K562 (cell line): ENCODE measurements around the gene SLC3A2. TPM values are rescaled to one million over a fixed set of nuclear protein-coding genes. Genes with fewer than 3 reads are reported as not detected.
A peak's percentile ranks its signal among the peaks of the same experiment; 100 is the strongest.

Source experiments
- ATF2 ChIP-seq: sonication (generic); formaldehyde crosslinking; IDR thresholded peaks from 2 replicates; pipeline ENCODE4 v1.8.1; 2022; ENCODE audit warnings: missing genetic modification reagents
- DEAF1 ChIP-seq: fragments of 450-650 bp; formaldehyde crosslinking; IDR thresholded peaks from 2 replicates; pipeline ENCODE4 v1.4.0; 2020; ENCODE audit warnings: mild to moderate bottlenecking, moderate library complexity
- ETV1 ChIP-seq: fragments of 450-650 bp; conservative IDR thresholded peaks from 2 replicates; pipeline ENCODE4 v1.6.1; 2016; ENCODE audit warnings: missing genetic modification characterization, control low read depth, low read depth, missing compliant biosample characterization
- KAT8 ChIP-seq: fragments of 450-650 bp; IDR thresholded peaks from 2 replicates; pipeline ENCODE4 v1.6.1; 2016; ENCODE audit warnings: low read depth, mild to moderate bottlenecking
- LCOR ChIP-seq: sonication (generic); formaldehyde crosslinking; IDR thresholded peaks from 2 replicates; pipeline ENCODE4 v1.8.0; 2022; ENCODE audit warnings: mild to moderate bottlenecking, missing genetic modification reagents
- NRF1 ChIP-seq, 2 experiments: fragments of 450-650 bp; IDR thresholded peaks in 1 of 2; conservative IDR thresholded peaks in 1 of 2; 2 replicates each; pipeline ENCODE4 v1.6.1; 2014; ENCODE audit warnings: mild to moderate bottlenecking in 2 of 2
- RHOXF2B ChIP-seq: fragments of 250-450 bp; sonication (Bioruptor Pico); conservative IDR thresholded peaks from 2 replicates; pipeline ENCODE4 v1.5.1; 2021
- RUNX1 ChIP-seq: sonication (generic); IDR thresholded peaks from 2 replicates; pipeline ENCODE4 v1.6.1; 2016; ENCODE audit warnings: antibody characterized with exemption, low read depth
- SFPQ ChIP-seq: fragments of 200-400 bp; formaldehyde crosslinking; IDR thresholded peaks from 2 replicates; pipeline ENCODE4 v1.6.1; 2017; ENCODE audit warnings: mild to moderate bottlenecking, low read depth, low read length, moderate library complexity
- SOX6 ChIP-seq: fragments of 450-650 bp; IDR thresholded peaks from 2 replicates; pipeline ENCODE4 v1.6.1; 2014; ENCODE audit warnings: mild to moderate bottlenecking
- THRAP3 ChIP-seq: fragments of 450-650 bp; IDR thresholded peaks from 2 replicates; pipeline ENCODE4 v1.6.1; 2016; ENCODE audit warnings: mild to moderate bottlenecking, inconsistent platforms, borderline replicate concordance
- ZBTB11 ChIP-seq, 3 experiments: fragments of 200-800 bp in 1 of 3; fragments of 250-450 bp in 1 of 3; fragments of 450-650 bp in 1 of 3; sonication (Bioruptor Pico) in 1 of 3; sonication (Bioruptor generic) in 1 of 3; formaldehyde crosslinking in 1 of 3; IDR thresholded peaks; 2 replicates each; pipeline versions ENCODE4 v1.6.1 to v1.8.0; 2016 to 2022; ENCODE audit warnings: mild to moderate bottlenecking in 2 of 3, missing genetic modification characterization in 2 of 3, missing compliant biosample characterization in 1 of 3, moderate library complexity in 1 of 3
- ZBTB49 ChIP-seq: sonication (generic); formaldehyde crosslinking; IDR thresholded peaks from 2 replicates; pipeline ENCODE4 v1.8.0; 2022; ENCODE audit warnings: missing genetic modification reagents, mild to moderate bottlenecking, borderline replicate concordance
- ZNF124 ChIP-seq: sonication (generic); formaldehyde crosslinking; IDR thresholded peaks from 2 replicates; pipeline ENCODE4 v1.8.1; 2022; ENCODE audit warnings: missing genetic modification reagents
- ZNF263 ChIP-seq: sonication (generic); formaldehyde crosslinking; IDR thresholded peaks from 2 replicates; pipeline ENCODE4 v1.8.0; 2022; ENCODE audit warnings: mild to moderate bottlenecking, missing genetic modification reagents, borderline replicate concordance
- ZNF354B ChIP-seq: fragments of 250-450 bp; sonication (Bioruptor Pico); IDR thresholded peaks from 2 replicates; pipeline ENCODE4 v1.4.0; 2020
- polyA plus RNA-seq, 8 experiments: library from polyadenylated mRNA; depleted of rRNA in 4 of 8; stranded (reverse) in 5 of 8; unstranded in 3 of 8; fragments of >200 nt; fragmentation: Nextera tagmentation in 2 of 8; fragmentation: Illumina TruSeq in 1 of 8; extraction: Ambion mirVana in 2 of 8; extraction: Trizol in 1 of 8; gene quantifications; 2 replicates each; pipeline versions ENCODE4 v1.2.1 to v1.2.3, GENCODE V29; 2011 to 2014; ENCODE audit warnings: inconsistent platforms in 1 of 8, missing spikeins in 1 of 8
- total RNA-seq, 7 experiments: library from RNA; depleted of rRNA in 6 of 7; stranded (reverse); fragments of >200 nt in 6 of 7; fragmentation: Illumina TruSeq in 2 of 7; extraction: Trizol in 2 of 7; gene quantifications; 2 replicates each; pipeline versions ENCODE4 v1.2.1 to v1.2.3, GENCODE V29; 2011 to 2021; ENCODE audit warnings: low replicate concordance in 1 of 7

SLC3A2 gene
- total and polyA plus RNA-seq, 9 of the 15 experiments (the other 6 are each of a cell fraction or from before 2014, with no cell fraction given): 20.0 to 296 (median 214) TPM

- TF ChIP-seq DEAF1 (CRISPR knock-in tag): no peak
- TF ChIP-seq RUNX1: no peak
- TF ChIP-seq ZBTB11 (CRISPR knock-in tag; IDR thresholded peaks at IDR 0.05): no peak
- TF ChIP-seq NRF1 (conservative IDR thresholded peaks at IDR 0.05 in 1 of 2, IDR thresholded peaks at IDR 0.05 in 1 of 2): no peak
- TF ChIP-seq THRAP3: peak; percentile 88; the same call in 1 of the 2 replicates
- no peak for TF ChIP-seq ZNF124
- no peak for TF ChIP-seq ZBTB49 (CRISPR knock-in tag)
- TF ChIP-seq ZNF263 (CRISPR knock-in tag): no peak
- TF ChIP-seq SFPQ: no peak
- no peak for TF ChIP-seq ETV1 (tag)
- no peak for TF ChIP-seq SOX6
- TF ChIP-seq ATF2: peak; percentile 21; the same call in 1 of the 2 replicates
- TF ChIP-seq ZNF354B (CRISPR knock-in tag): no peak
- 0 out of 2 replicates have a peak, but pooled peaks have one; percentile 86 for TF ChIP-seq RHOXF2B
- 0 out of 2 replicates have a peak, but pooled peaks have one; percentile 18 for TF ChIP-seq KAT8
- TF ChIP-seq LCOR (CRISPR knock-in tag): no peak
Observed at GRCh38 chr11:62856333-62856895, 24.3 kb upstream of the SLC3A2 start (continued).
